ENCODE results near the gene TMEM134.
"Not testable (repeated sequence)": the region's sequence is repeated elsewhere in the genome, so short reads cannot be mapped to it uniquely, and the experiment has no call there.

The TMEM134 gene
- total RNA-seq, result 25.4 to 32.2 reads per million in 2 donors

GRCh38 chr11:67468759-67469507, at the start of gene TMEM134:
TMEM134 (minus strand) TSS chr11:67469251; CDS start chr11:67469192, 59 bp downstream.
- peak; percentile 92 for DNase-seq

GRCh38 chr11:67517784-67518552, 48.9 kb upstream of the TMEM134 start:
- DNase-seq, result no peak

DNA sequence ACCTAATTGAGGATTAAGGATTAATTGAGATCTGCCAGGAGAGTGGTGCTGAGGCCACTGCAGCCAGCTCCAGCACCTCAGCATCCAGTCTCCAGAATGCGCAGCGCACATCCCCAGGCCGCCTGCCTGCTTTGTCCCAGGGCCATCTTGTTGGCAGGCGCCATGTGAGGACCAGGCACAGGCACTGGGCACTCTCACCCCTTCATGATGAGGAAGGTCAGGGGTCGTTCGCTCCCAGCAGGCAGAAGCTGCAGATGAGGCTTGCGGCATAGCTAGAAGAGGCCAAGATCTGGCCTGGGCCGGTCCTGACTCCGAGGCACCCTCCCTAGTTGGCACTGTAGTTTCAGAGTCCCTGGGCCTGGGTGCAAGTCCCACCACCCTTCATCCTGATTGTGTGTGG, 47.8 kb upstream of the TMEM134 start:
- DNase-seq, result no peak

DNA sequence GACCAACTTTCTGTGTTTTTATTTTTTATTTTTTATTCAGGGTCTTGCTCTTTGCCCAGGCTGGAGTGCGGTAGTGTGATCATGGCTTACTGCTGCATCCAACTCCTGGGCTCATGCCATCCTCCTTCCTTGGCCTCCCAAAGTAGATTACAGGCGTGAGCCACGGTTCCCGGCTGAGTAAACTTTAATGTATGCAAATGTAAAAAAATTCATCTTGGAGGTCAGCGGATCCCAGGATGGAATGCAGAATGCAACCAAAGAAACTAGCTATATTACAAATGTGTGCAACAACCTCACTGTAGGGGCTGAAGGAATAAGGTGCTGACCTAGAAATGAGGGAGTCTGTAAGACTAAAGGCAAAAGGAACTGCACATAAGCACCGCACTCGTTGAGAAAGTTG, 45.1 kb upstream of the TMEM134 start:
- DNase-seq, result no peak

GRCh38 chr11:67511558-67511957, 42.5 kb upstream of the TMEM134 start:
- DNase-seq, result not testable (repeated sequence)

- DNase-seq, result no peak
Measured at GRCh38 chr11:67510023-67510345, 40.9 kb upstream of the TMEM134 start.

- DNase-seq, result peak; percentile 98
Measured at GRCh38 chr11:67508486-67509121, 39.6 kb upstream of the TMEM134 start.

DNA sequence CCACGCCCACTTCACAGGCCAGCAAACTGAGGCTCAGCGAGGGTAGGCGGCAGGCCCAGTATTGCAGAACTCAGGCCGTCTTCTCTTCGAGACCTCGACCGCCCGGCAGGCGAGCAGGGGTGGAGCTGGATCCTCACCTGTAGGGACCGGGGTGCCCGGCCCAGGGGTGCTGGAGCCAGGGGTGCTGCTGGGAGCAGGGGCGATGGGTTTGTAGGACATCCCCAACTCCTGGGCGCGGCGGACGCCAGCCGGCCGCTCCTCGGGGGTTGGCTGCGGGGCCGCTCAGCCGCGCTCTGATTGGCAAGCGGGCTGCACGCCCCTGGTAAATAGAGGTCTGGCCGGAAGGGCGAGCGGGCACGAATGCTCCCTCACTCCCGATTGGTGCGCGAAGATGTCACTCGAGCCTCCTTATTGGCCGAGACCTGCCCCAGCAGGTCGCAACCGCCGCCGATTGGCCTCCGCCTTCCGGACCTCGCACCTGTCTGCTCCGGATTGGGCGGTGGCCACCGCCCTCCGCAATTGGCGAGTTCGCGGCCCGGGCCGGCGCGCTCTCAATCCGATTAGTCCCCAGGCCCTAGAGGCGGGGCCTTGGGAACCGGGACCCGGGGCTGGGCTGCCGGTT, 38.9 kb upstream of the TMEM134 start, which contains the start of gene CDK2AP2:
CDK2AP2 (minus strand) TSS at position 299 of the 622 bp plus-strand sequence; CDS start at position 219, 80 bp downstream.
- DNase-seq, result peak; percentile 97

GRCh38 chr11:67507242-67507863, 38.3 kb upstream of the TMEM134 start:
- no peak for DNase-seq

GRCh38 chr11:67506426-67507051, 37.5 kb upstream of the TMEM134 start:
- DNase-seq, result no peak

GRCh38 chr11:67505605-67506396, 36.8 kb upstream of the TMEM134 start:
- peak; percentile 77 for DNase-seq

GRCh38 chr11:67504950-67505581, 36.0 kb upstream of the TMEM134 start, which contains the start of gene PITPNM1:
PITPNM1 (minus strand) TSS chr11:67505363; CDS start chr11:67504180, 1,183 bp downstream.
- peak; percentile 61 for DNase-seq

- DNase-seq, result peak; percentile 60
Measured at GRCh38 chr11:67504005-67504949, 35.2 kb upstream of the TMEM134 start.

GRCh38 chr11:67503119-67504004, 34.3 kb upstream of the TMEM134 start:
- DNase-seq, result no peak

DNA sequence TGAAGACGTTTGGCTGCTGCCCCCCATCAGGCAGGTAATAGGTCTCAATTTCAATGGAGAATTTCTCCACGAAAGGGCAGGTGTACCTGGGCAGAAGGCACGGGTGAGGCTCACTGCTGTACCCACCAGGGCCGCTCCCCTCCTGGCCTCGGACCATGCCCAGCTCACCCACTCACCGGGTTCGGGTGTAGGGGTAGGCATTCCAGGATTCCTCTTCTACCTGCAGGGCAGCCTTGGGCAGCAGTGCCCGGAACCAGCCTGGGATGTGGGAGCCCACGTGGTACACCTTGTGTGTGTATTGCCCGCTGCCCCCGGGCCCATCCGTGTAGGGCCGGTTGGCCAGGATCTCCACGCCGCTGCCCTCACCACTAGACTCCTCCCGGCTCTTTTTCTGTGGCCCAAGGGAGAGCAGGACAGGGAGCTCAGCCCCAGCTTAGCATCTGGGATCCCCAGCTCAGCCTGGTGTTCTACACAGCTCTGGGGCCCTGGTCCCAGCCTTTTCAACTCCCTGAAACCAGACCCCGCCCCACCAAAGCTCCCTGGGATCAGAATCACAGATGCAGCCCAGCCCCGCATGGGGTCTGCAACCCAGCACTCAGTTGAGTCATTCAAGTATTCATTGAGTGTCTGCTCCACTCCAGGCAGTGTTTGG, 33.4 kb upstream of the TMEM134 start:
- DNase-seq, result no peak

DNA sequence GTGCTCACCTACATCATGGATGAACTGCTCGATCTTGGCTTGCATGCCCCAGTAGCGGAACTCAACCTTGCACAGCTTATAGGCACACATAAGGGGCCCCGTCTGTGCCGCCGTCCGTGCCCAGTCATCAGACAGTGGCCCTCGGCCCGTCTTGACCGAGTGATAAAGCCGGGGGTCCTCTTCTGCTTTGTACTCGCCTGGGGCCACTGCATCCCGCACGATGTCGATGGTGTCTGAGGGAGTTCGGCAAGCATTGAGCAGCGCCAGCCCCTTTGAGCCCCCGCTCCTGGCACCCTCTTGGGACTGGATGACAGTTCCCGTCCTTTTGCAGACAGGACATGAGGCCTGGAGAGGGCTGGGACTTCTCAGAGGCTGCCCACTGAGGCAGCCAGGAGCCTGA, 32.8 kb upstream of the TMEM134 start:
- no peak for DNase-seq

- no peak for DNase-seq
Measured at GRCh38 chr11:67500831-67501715, 32.0 kb upstream of the TMEM134 start.

Measured in activated gamma-delta T cell (primary cell).